Tibial artery (tissue), 4 donors: ENCODE results near the gene MAML2.
A peak's percentile ranks its signal among the peaks of the same experiment; 100 is the strongest.

Source experiments
- DNase-seq, 2 donors: peaks; one replicate each; pipeline ENCODE4 v3.0.0-alpha.2; 2019
- H3K27ac ChIP-seq, 2 donors: fragments of 200-600 bp; sonication (generic) in 1 of 2; 1 replicate in 1 of 2; 2 replicates in 1 of 2; pipeline ENCODE4 v1.5.1; 2018 to 2019; ENCODE audit warnings: mild to moderate bottlenecking in 1 of 2
- H3K27me3 ChIP-seq, 2 donors: fragments of 200-600 bp; sonication (generic) in 1 of 2; one replicate each; pipeline versions ENCODE4 v1.5.1 to v1.6.0; 2016 to 2019
- H3K36me3 ChIP-seq, 3 donors: fragments of 200-600 bp; sonication (generic) in 2 of 3; one replicate each; pipeline ENCODE4 v1.5.1; 2016 to 2019; ENCODE audit warnings: mild to moderate bottlenecking in 2 of 3
- H3K4me1 ChIP-seq, 4 donors: fragments of 200-600 bp; sonication (generic) in 2 of 4; 1 replicate in 3 of 4; 2 replicates in 1 of 4; pipeline ENCODE4 v1.5.1; 2016 to 2019
- H3K4me3 ChIP-seq, 2 donors: fragments of 200-600 bp; sonication (generic) in 1 of 2; 1 replicate in 1 of 2; 2 replicates in 1 of 2; pipeline ENCODE4 v1.5.1; 2018 to 2019; ENCODE audit warnings: mild to moderate bottlenecking in 2 of 2
- H3K9me3 ChIP-seq, 3 donors: fragments of 200-600 bp; sonication (generic) in 1 of 3; one replicate each; pipeline ENCODE4 v1.5.1; 2016 to 2019
- CTCF ChIP-seq, 2 experiments: fragments of 200-600 bp in 1 of 2; fragments of 450-650 bp in 1 of 2; IDR thresholded peaks; one replicate each; pipeline ENCODE4 v1.5.1; 2017 to 2019; ENCODE audit warnings: antibody characterized with exemption in 2 of 2, mild to moderate bottlenecking in 1 of 2, moderate library complexity in 1 of 2
- intact Hi-C: fragments of 100-400 bp; cut with DNase I; formaldehyde crosslinking; loops from one replicate; pipeline ENCODE4 v1.15.0; 2023; ENCODE audit warnings: low total_unique reads

Gene MAML2

GRCh38 chr11:95993438-95994298 is 349.3 kb downstream of the MAML2 start:
- DNase-seq = no peak
- Histone ChIP-seq H3K27ac (peak overlapping the region in 1 of 2 donors; percentile 11), H3K4me1 (peaks cover 0 to 32% (median 16%) of the 10 kb centered on the region in 4 donors), H3K9me3 (no peaks in the 10 kb centered on the region), H3K4me3 (no peak overlapping the region), H3K36me3 (peaks cover 0 to 4% (median 0%) of the 10 kb centered on the region in 3 donors), H3K27me3 (no peaks in the 10 kb centered on the region)
- TF ChIP-seq CTCF (IDR thresholded peaks at IDR 0.05) = no peak
- intact Hi-C loops = no loop called here

- Histone ChIP-seq H3K27ac (peak overlapping the region; percentile 48 to 58), H3K27me3 (no peaks in the 10 kb centered on the region), H3K4me1 (peaks cover 0 to 32% (median 16%) of the 10 kb centered on the region in 4 donors), H3K4me3 (no peak overlapping the region), H3K36me3 (peaks cover 0 to 4% (median 0%) of the 10 kb centered on the region in 3 donors), H3K9me3 (no peaks in the 10 kb centered on the region)
- intact Hi-C loops = no loop called here
- no peak for DNase-seq
- no peak for TF ChIP-seq CTCF (IDR thresholded peaks at IDR 0.05)
Measured at GRCh38 chr11:95991545-95991944, 351.4 kb downstream of the MAML2 start.

- intact Hi-C loops = no loop called here
- Histone ChIP-seq H3K36me3 (peaks cover 0 to 4% (median 0%) of the 10 kb centered on the region in 3 donors), H3K9me3 (no peaks in the 10 kb centered on the region), H3K27ac (peak overlapping the region; percentile 48 to 58), H3K4me3 (no peak overlapping the region), H3K4me1 (peaks cover 0 to 32% (median 16%) of the 10 kb centered on the region in 4 donors), H3K27me3 (no peaks in the 10 kb centered on the region)
- no peak for DNase-seq
- no peak for TF ChIP-seq CTCF (IDR thresholded peaks at IDR 0.05)
Measured at GRCh38 chr11:95991101-95991500, 351.9 kb downstream of the MAML2 start.

- Histone ChIP-seq H3K27ac (no peak overlapping the region), H3K4me3 (no peak overlapping the region), H3K4me1 (peaks cover 0 to 32% (median 16%) of the 10 kb centered on the region in 4 donors), H3K36me3 (peaks cover 0 to 9% (median 8%) of the 10 kb centered on the region in 3 donors), H3K9me3 (no peaks in the 10 kb centered on the region), H3K27me3 (no peaks in the 10 kb centered on the region)
- intact Hi-C loops = no loop called here
- TF ChIP-seq CTCF (IDR thresholded peaks at IDR 0.05) = no peak
- no peak for DNase-seq
Measured at GRCh38 chr11:95989780-95990179, 353.2 kb downstream of the MAML2 start.

- Histone ChIP-seq H3K9me3 (no peaks in the 10 kb centered on the region), H3K27me3 (no peaks in the 10 kb centered on the region), H3K36me3 (peaks cover 0 to 15% (median 15%) of the 10 kb centered on the region in 3 donors), H3K4me1 (peaks cover 0 to 32% (median 16%) of the 10 kb centered on the region in 4 donors), H3K27ac (no peak overlapping the region), H3K4me3 (no peak overlapping the region)
- intact Hi-C loops = no loop called here
- no peak for DNase-seq
- no peak for TF ChIP-seq CTCF (IDR thresholded peaks at IDR 0.05)
Measured at GRCh38 chr11:95989076-95989605, 353.9 kb downstream of the MAML2 start.
